Liver (tissue), 3 donors: ENCODE measurements around the gene TUB.

ENCODE experiments used
- ATF3 ChIP-seq: IDR thresholded peaks from 2 replicates; pipeline ENCODE4 v1.6.1; 2016; ENCODE audit warnings: antibody characterized with exemption
- CTCF ChIP-seq: fragments of 150-350 bp; IDR thresholded peaks from 2 replicates; pipeline ENCODE4 v1.5.1; 2017; ENCODE audit warnings: improper control_type of control experiment, low read depth, low read length; ENCODE audit not compliant: missing input control
- FOXA1 ChIP-seq: IDR thresholded peaks from 2 replicates; pipeline ENCODE4 v1.6.1; 2016; ENCODE audit warnings: antibody characterized with exemption
- GABPA ChIP-seq, 2 donors: IDR thresholded peaks in 1 of 2; conservative IDR thresholded peaks in 1 of 2; 2 replicates each; pipeline ENCODE4 v1.6.1; 2016; ENCODE audit warnings: antibody characterized with exemption in 2 of 2, mild to moderate bottlenecking in 1 of 2, moderate library complexity in 1 of 2
- HNF4A ChIP-seq, 2 donors: conservative IDR thresholded peaks; 2 replicates each; pipeline ENCODE4 v1.6.1; 2016; ENCODE audit warnings: antibody characterized with exemption in 2 of 2, mild to moderate bottlenecking in 2 of 2
- JUND ChIP-seq, 2 donors: IDR thresholded peaks; 2 replicates each; pipeline ENCODE4 v1.6.1; 2016; ENCODE audit warnings: antibody characterized with exemption in 2 of 2
- MAX ChIP-seq: IDR thresholded peaks from 2 replicates; pipeline ENCODE4 v1.6.1; 2016; ENCODE audit warnings: antibody characterized with exemption
- RAD21 ChIP-seq, 2 donors: IDR thresholded peaks; 2 replicates each; pipeline ENCODE4 v1.6.1; 2016; ENCODE audit warnings: antibody characterized with exemption in 2 of 2, mild to moderate bottlenecking in 2 of 2
- REST ChIP-seq: IDR thresholded peaks from 2 replicates; pipeline ENCODE4 v1.6.1; 2016; ENCODE audit warnings: antibody characterized with exemption, mild to moderate bottlenecking
- RXRA ChIP-seq, 2 donors: IDR thresholded peaks; 2 replicates each; pipeline ENCODE4 v1.6.1; 2017 to 2018; ENCODE audit warnings: antibody characterized with exemption in 2 of 2, mild to moderate bottlenecking in 1 of 2
- SP1 ChIP-seq: IDR thresholded peaks from 2 replicates; pipeline ENCODE4 v1.6.1; 2018; ENCODE audit warnings: antibody characterized with exemption, mild to moderate bottlenecking
- TAF1 ChIP-seq: conservative IDR thresholded peaks from 2 replicates; pipeline ENCODE4 v1.6.1; 2016; ENCODE audit warnings: antibody characterized with exemption, mild to moderate bottlenecking
- YY1 ChIP-seq: IDR thresholded peaks from 2 replicates; pipeline ENCODE4 v1.6.1; 2016; ENCODE audit warnings: antibody characterized with exemption, mild to moderate bottlenecking
- ZBTB33 ChIP-seq: IDR thresholded peaks from 2 replicates; pipeline ENCODE4 v1.6.1; 2016; ENCODE audit warnings: antibody characterized with exemption
- donor health status: healthy.
- donor health status: healthy.

- no peak for TF ChIP-seq CTCF
- no peak for TF ChIP-seq JUND (IDR thresholded peaks at IDR 0.05)
- no peak for TF ChIP-seq ATF3
- TF ChIP-seq RXRA (IDR thresholded peaks at IDR 0.05), result no peak
- no peak for TF ChIP-seq GABPA (IDR thresholded peaks at IDR 0.05 in 1 of 2, conservative IDR thresholded peaks at IDR 0.05 in 1 of 2)
- TF ChIP-seq TAF1, result no peak
- no peak for TF ChIP-seq FOXA1
- TF ChIP-seq HNF4A (conservative IDR thresholded peaks at IDR 0.05), result no peak
- no peak for TF ChIP-seq MAX
- TF ChIP-seq RAD21 (IDR thresholded peaks at IDR 0.05), result no peak
- TF ChIP-seq REST, result no peak
- TF ChIP-seq ZBTB33, result no peak
- no peak for TF ChIP-seq YY1
- no peak for TF ChIP-seq SP1
Measured at GRCh38 chr11:8036002-8036802, 44.8 kb upstream of the TUB start.
